ENCODE data around the gene HOXB2. TPM values are rescaled to one million over a fixed set of nuclear protein-coding genes. Genes with fewer than 3 reads are reported as not detected.

HOXB2 gene
- total RNA-seq, 1 experiment from 2014 or later: not detected

GRCh38 chr17:48542114-48542656 lies 2.7 kb downstream of the HOXB2 start:
- H3K56ac ChIP-seq (ENCODE audit: insufficient read length, low read depth, low read length): no peak overlapping the region
- H3K9me3 ChIP-seq (ENCODE audit: control insufficient read depth, low read depth, low read length): no peaks in the 10 kb centered on the region
- no peaks in the 10 kb centered on the region for H3K4me1 ChIP-seq (ENCODE audit: insufficient read depth, low read length)
- no peak overlapping the region for H3K18ac ChIP-seq (ENCODE audit: insufficient read length, low read depth, low read length)
- no peak overlapping the region for H3K23ac ChIP-seq (ENCODE audit: insufficient read length, low read depth, low read length)
- Mint-ChIP-seq H3K27me3 (ENCODE audit: low read depth) (peaks cover 98% of the 10 kb centered on the region), H3K36me3 (ENCODE audit: insufficient read depth in 1 of 3, low read depth in 3 of 3) (no peaks in the 10 kb centered on the region; a peak in 1 of 7 replicates), H3K4me1 (peaks cover 25 to 47% of the 10 kb centered on the region in 2 experiments), H3K4me3 (peak overlapping the region; percentile 56 to 78), H3K9me3 (peaks cover 0 to 14% of the 10 kb centered on the region in 2 experiments; a peak in 2 of 5 replicates), H3K27ac (no peak overlapping the region; a peak in 1 of 7 replicates)
- TF ChIP-seq CTCF (conservative IDR thresholded peaks at IDR 0.05): no peak
- H3K4me2 ChIP-seq (ENCODE audit: insufficient read depth, insufficient read length, low read length): peak overlapping the region; percentile 89
- no CpG with 5 or more reads among the region's 27 CpGs for WGBS (ENCODE audit: extremely low coverage, insufficient read length, low lambda C conversion rate)
- DNase-seq: no peak
- H3K27me3 ChIP-seq (ENCODE audit: insufficient read depth, low read length): peaks cover 72% of the 10 kb centered on the region
- no peak overlapping the region for H3K9ac ChIP-seq (ENCODE audit: extremely low read depth, insufficient read length, low read length)
- H2BK15ac ChIP-seq (ENCODE audit: low read depth, low read length): no peak overlapping the region
- H4K5ac ChIP-seq (ENCODE audit: insufficient read length, low read depth, low read length): no peak overlapping the region
- H2BK12ac ChIP-seq (ENCODE audit: insufficient read length, low read depth, low read length): no peak overlapping the region
- no peaks in the 10 kb centered on the region for H3K79me1 ChIP-seq (ENCODE audit: insufficient read depth, low read depth, low read length, poor library complexity, severe bottlenecking)
- peaks cover 6% of the 10 kb centered on the region for H3K23me2 ChIP-seq (ENCODE audit: insufficient read length, low read depth, low read length, poor library complexity, severe bottlenecking)
- H4K20me1 ChIP-seq (ENCODE audit: control insufficient read depth, insufficient read depth, insufficient read length): no peaks in the 10 kb centered on the region
- H4K91ac ChIP-seq (ENCODE audit: insufficient read length, low read depth, low read length): no peak overlapping the region
- H3K27ac ChIP-seq (ENCODE audit: insufficient read length, low read depth, low read length): no peak overlapping the region
- H2BK20ac ChIP-seq (ENCODE audit: low read depth, low read length, poor library complexity, severe bottlenecking): no peak overlapping the region
- no peak overlapping the region for H4K8ac ChIP-seq (replicated peaks; ENCODE audit: insufficient read length, low read depth, low read length)
- H2BK120ac ChIP-seq (ENCODE audit: low read depth, low read length, poor library complexity, severe bottlenecking): no peak overlapping the region
- no peak overlapping the region for H2BK5ac ChIP-seq (ENCODE audit: insufficient read length, low read length)
- H3K14ac ChIP-seq (ENCODE audit: insufficient read depth, low read length): no peak overlapping the region
- H3K79me2 ChIP-seq (ENCODE audit: insufficient read depth, low read length): no peaks in the 10 kb centered on the region
- H3K4ac ChIP-seq (ENCODE audit: low read depth, low read length): no peak overlapping the region
- no peak overlapping the region for H2AFZ ChIP-seq (ENCODE audit: low read length)
- H3T11ph ChIP-seq (ENCODE audit: low read length): no peak overlapping the region
- no peak overlapping the region for H2AK5ac ChIP-seq (ENCODE audit: insufficient read length, low read length)
